Activated T-helper 17 cell treated with anti-CD3 and anti-CD28 coated beads, Interleukin-2, amount 50 U/mL, for 72 hours (primary cell): ENCODE measurements around the gene DLG2. TPM values are rescaled to one million over a fixed set of nuclear protein-coding genes. Genes with fewer than 3 reads are reported as not detected.

ENCODE experiments used
- ATAC-seq: fragments of 150-1000 bp; cut with Tn5 transposase; replicated peaks from 2 replicates; pipeline ENCODE4 v1.10.0; 2021; ENCODE audit warnings: mild to moderate bottlenecking, moderate library complexity
- H3K27ac Mint-ChIP-seq: one replicate; pipeline ENCODE4 v1.8.0; 2022; ENCODE audit warnings: mixed read lengths
- H3K27me3 Mint-ChIP-seq: one replicate; pipeline ENCODE4 v1.8.0; 2022; ENCODE audit warnings: mixed read lengths
- H3K36me3 Mint-ChIP-seq: one replicate; pipeline ENCODE4 v1.8.0; 2022; ENCODE audit warnings: low read depth, mild to moderate bottlenecking, mixed read lengths
- H3K4me1 Mint-ChIP-seq: one replicate; pipeline ENCODE4 v1.8.0; 2022; ENCODE audit warnings: mixed read lengths
- H3K4me3 Mint-ChIP-seq: one replicate; pipeline ENCODE4 v1.8.0; 2022; ENCODE audit warnings: mild to moderate bottlenecking, mixed read lengths
- H3K9me3 Mint-ChIP-seq: one replicate; pipeline ENCODE4 v1.8.0; 2022; ENCODE audit warnings: mixed read lengths
- total RNA-seq, 2 donors: library from RNA; stranded (reverse); gene quantifications; one replicate each; pipeline ENCODE4 v1.2.3, GENCODE V29; 2022

Gene DLG2
- total RNA-seq, 2 donors from 2014 or later, result 1.5 to 1.9 TPM

DNA sequence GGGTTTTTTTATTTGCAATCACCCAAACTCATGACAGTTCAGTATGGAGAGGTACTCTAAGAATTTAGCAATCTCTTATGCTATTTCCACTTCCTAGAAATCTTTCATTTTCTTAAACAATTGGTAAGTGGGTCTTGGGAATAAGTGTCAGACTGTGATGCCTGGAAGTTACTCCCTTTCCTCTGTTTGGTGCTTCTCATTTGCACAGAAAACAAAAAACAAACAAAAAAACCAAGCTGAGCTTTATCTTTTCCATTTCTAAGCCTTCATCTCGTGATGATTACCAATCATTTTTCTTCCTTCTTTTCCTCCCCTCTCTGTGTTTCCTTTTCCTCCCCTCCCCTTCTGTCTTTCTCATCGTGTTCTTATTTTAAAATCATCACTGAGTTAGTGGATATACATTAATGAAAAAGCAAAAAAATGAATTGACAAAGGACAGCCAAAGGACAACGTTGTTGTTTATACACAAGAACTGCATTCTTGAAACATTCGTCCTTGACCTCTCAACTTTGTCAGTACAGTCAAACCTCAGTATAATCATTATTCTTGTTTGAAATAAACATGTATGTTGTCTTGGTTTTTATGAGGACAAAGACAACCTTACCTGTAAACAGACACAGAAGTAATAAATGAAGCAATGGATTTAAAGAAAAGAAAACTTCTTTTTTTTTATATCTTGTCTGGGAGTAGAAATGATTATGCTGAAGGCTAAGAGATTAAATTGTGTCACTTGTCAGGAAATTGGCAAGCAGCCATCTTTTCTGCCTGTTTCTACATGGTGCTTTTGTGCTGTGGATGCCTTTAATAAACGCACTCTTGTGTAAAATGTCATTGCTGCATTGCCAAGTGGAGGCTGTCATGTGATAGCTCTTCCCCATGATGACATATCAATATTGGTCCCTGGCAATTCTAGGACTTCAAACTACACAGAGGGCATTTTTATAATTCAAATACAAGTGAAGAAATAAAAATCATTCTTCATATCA is 1537.8 kb downstream of the DLG2 start:
- no peak overlapping the region for H3K4me3 Mint-ChIP-seq
- ATAC-seq, result no peak
- H3K27ac Mint-ChIP-seq, result no peak overlapping the region
- no peaks in the 10 kb centered on the region for H3K27me3 Mint-ChIP-seq
- no peaks in the 10 kb centered on the region for H3K36me3 Mint-ChIP-seq
- peaks cover 16% of the 10 kb centered on the region for H3K9me3 Mint-ChIP-seq
- H3K4me1 Mint-ChIP-seq, result no peaks in the 10 kb centered on the region

DNA sequence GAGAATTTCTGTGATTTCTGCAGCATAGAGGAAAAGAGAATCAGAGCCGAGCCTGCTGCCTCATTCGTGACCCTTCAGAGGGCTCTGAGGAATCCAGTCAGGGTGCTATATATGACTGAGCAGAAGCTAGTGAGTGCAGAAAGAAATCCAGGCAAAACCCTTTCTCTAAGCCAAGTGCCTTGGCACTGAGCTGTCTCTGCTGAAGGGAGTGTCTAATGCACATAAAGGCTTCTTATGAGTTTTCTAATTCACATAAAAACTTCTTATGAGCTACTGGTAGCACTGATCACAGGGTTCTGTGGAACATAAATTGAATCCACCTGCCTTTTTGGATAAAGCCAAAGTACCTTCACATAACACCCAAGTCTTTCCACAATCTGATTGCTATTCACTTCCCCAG is 1555.3 kb downstream of the DLG2 start:
- Mint-ChIP-seq H3K27ac (no peak overlapping the region), H3K4me3 (no peak overlapping the region), H3K36me3 (no peaks in the 10 kb centered on the region), H3K27me3 (no peaks in the 10 kb centered on the region), H3K9me3 (peaks cover 26% of the 10 kb centered on the region), H3K4me1 (no peaks in the 10 kb centered on the region)
- ATAC-seq, result no peak

GRCh38 chr11:84069048-84069447 is 1558.1 kb downstream of the DLG2 start:
- Mint-ChIP-seq H3K36me3 (no peaks in the 10 kb centered on the region), H3K9me3 (peaks cover 23% of the 10 kb centered on the region), H3K4me1 (no peaks in the 10 kb centered on the region), H3K27me3 (no peaks in the 10 kb centered on the region), H3K27ac (no peak overlapping the region), H3K4me3 (no peak overlapping the region)
- ATAC-seq, result no peak

DNA sequence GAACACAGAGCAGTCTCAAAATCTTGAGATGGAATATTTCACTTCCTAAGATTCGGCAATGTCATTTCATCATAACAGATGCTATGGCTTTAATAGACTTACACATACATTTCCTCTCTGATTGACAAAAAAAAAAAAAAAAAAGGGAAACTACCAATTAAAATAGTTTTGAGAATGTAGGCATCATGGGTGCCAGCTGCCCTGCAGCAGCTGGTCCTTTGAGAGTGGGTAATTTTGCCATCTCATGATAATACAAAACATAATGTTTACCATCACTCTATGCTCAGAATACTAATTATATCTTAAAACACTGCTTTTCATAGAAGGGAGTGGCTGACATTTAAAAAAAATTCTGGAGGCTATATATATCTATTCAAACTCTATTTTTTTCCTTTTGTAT is 1565.4 kb downstream of the DLG2 start:
- no peak overlapping the region for H3K4me3 Mint-ChIP-seq
- ATAC-seq, result no peak
- no peak overlapping the region for H3K27ac Mint-ChIP-seq
- H3K4me1 Mint-ChIP-seq, result no peaks in the 10 kb centered on the region
- peaks cover 5% of the 10 kb centered on the region for H3K9me3 Mint-ChIP-seq
- H3K36me3 Mint-ChIP-seq, result no peaks in the 10 kb centered on the region
- H3K27me3 Mint-ChIP-seq, result no peaks in the 10 kb centered on the region

DNA sequence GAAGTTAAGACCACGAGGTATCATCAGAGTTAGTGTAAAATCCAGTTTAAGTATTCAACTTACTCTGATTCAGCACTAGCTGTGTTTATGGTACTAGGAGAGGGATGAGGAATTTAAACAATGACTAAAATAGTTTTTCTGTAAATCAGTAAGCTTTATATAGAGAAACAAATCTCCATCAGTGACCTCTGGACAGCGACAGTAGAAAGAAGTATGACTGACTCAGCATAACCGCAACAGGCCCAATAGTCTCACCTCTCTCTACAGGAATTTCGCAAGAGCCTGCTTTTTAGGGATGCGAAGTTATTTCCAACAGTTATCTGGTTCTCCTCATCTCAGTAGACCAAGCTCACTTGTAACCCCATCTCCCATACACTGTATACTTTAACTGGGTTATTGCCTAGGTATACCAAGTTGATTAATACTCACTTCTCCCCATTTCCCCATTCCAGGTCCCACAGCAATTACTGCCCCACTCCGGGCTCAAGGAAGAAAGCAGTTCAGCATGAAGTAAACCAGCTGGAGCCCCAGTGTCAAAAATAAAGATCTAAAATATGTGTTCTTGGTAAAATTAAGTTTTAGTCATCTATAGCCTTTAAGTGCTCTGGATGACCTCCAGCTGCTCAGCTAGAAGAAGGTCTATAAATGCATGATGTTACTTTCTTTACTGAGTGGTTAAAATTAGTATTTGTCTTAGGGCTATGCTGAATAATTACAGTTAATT is 1570.3 kb downstream of the DLG2 start:
- H3K27ac Mint-ChIP-seq, result no peak overlapping the region
- H3K4me3 Mint-ChIP-seq, result no peak overlapping the region
- peaks cover 18% of the 10 kb centered on the region for H3K9me3 Mint-ChIP-seq
- no peaks in the 10 kb centered on the region for H3K27me3 Mint-ChIP-seq
- H3K4me1 Mint-ChIP-seq, result no peaks in the 10 kb centered on the region
- no peak for ATAC-seq
- no peaks in the 10 kb centered on the region for H3K36me3 Mint-ChIP-seq

DNA sequence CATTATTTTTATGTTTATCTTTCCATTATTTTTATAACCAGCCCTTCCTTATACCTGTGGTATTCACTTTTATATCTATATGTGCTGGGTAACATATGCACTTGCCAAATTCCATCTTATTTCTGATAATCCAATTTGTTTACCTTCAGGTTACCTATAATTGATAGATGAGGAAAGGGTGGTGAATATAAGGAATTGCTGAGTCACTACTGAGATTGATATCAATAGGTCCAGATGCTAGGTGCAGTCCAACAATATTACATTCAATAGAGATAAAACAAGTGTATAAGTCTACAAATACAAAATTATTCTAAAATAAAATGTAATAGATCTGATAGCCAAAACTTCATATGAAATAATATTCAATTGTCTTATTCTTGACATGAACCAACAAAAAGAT is 1582.0 kb downstream of the DLG2 start:
- no peak for ATAC-seq
- no peak overlapping the region for H3K4me3 Mint-ChIP-seq
- H3K27ac Mint-ChIP-seq, result no peak overlapping the region

DNA sequence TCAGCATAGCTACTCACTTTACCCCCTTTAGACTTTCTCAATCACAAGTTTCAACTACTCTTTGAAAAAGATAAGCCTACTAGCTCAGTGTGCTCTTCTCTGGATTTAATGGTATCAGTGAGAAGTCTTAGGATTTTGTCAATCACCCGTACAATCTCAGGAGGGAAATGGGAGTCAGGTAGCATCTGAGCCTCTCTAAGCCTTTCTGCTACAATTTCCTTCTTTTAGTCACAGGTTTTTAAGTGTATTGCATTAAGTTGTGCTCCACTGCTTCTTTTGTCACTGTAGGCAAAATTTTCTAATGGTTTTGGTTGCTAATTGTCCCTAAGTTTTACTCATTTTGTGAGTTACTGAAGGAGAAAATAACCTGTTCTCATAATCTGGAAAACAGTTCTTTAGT is 1582.4 kb downstream of the DLG2 start:
- H3K36me3 Mint-ChIP-seq, result no peaks in the 10 kb centered on the region
- H3K27me3 Mint-ChIP-seq, result no peaks in the 10 kb centered on the region
- H3K27ac Mint-ChIP-seq, result no peak overlapping the region
- no peak overlapping the region for H3K4me3 Mint-ChIP-seq
- no peak for ATAC-seq
- no peaks in the 10 kb centered on the region for H3K4me1 Mint-ChIP-seq
- H3K9me3 Mint-ChIP-seq, result peaks cover 21% of the 10 kb centered on the region

More for the DNA sequence above, 1582.0 kb downstream of the DLG2 start:
- Mint-ChIP-seq H3K4me1 (no peaks in the 10 kb centered on the region), H3K36me3 (no peaks in the 10 kb centered on the region), H3K9me3 (peaks cover 24% of the 10 kb centered on the region), H3K27me3 (no peaks in the 10 kb centered on the region)

DNA sequence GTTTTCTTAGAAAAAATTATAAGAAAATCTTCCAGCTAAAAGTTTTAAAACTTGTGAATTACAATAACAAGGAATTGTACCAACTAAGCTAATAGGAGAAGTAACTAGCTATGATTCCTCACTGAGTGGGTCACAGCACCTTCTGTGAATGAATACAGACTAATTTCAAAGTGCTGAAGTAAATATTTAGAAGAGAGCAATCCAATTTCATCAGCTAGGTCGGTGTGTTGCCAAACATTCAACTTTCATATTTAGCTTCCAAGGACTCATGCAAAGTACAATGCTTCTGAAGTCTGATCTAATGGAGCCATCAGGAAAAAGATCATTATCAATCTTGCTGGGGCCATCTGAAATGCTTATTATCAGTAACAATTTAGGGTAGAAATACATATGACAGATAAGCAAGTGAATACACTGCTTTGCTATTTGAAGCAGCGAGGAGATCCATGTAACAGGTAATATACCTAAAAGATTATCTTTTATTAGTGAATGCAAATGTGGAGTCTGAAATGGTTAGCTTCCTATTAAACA is 1590.4 kb downstream of the DLG2 start:
- H3K4me1 Mint-ChIP-seq, result no peaks in the 10 kb centered on the region
- H3K27ac Mint-ChIP-seq, result no peak overlapping the region
- H3K9me3 Mint-ChIP-seq, result peaks cover 21% of the 10 kb centered on the region
- no peaks in the 10 kb centered on the region for H3K27me3 Mint-ChIP-seq
- H3K36me3 Mint-ChIP-seq, result no peaks in the 10 kb centered on the region
- ATAC-seq, result no peak
- no peak overlapping the region for H3K4me3 Mint-ChIP-seq

DNA sequence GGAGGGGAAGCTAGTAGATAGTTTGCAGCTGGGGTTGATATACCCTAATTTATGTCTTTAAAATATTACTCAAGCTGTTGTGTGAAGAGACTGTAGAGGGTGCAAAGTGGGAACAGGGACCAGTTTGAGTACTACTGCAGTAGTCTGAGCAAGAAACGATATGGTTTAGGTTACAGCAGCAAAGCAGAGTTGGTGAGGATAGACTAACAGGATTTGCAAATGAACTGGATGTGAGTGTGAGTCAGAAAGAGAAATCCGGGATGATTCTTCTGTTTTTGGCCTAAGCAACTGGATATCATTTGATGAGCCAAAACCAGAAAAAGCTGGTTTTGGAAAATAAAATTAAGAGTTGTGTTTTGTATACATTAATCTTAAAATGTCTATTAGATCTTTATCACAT is 1591.5 kb downstream of the DLG2 start:
- ATAC-seq, result no peak
- Mint-ChIP-seq H3K36me3 (no peaks in the 10 kb centered on the region), H3K4me1 (no peaks in the 10 kb centered on the region), H3K27me3 (no peaks in the 10 kb centered on the region), H3K9me3 (peaks cover 28% of the 10 kb centered on the region), H3K4me3 (no peak overlapping the region), H3K27ac (no peak overlapping the region)

- Mint-ChIP-seq H3K4me1 (no peaks in the 10 kb centered on the region), H3K4me3 (no peak overlapping the region), H3K27ac (no peak overlapping the region), H3K36me3 (no peaks in the 10 kb centered on the region), H3K9me3 (peaks cover 32% of the 10 kb centered on the region), H3K27me3 (no peaks in the 10 kb centered on the region)
- ATAC-seq, result no peak
Observed at GRCh38 chr11:84034484-84034883, 1592.7 kb downstream of the DLG2 start.

GRCh38 chr11:84024266-84024665 is 1602.9 kb downstream of the DLG2 start:
- H3K4me1 Mint-ChIP-seq, result no peaks in the 10 kb centered on the region
- H3K9me3 Mint-ChIP-seq, result peaks cover 7% of the 10 kb centered on the region
- H3K27ac Mint-ChIP-seq, result no peak overlapping the region
- H3K27me3 Mint-ChIP-seq, result no peaks in the 10 kb centered on the region
- no peaks in the 10 kb centered on the region for H3K36me3 Mint-ChIP-seq
- no peak overlapping the region for H3K4me3 Mint-ChIP-seq
- no peak for ATAC-seq

DNA sequence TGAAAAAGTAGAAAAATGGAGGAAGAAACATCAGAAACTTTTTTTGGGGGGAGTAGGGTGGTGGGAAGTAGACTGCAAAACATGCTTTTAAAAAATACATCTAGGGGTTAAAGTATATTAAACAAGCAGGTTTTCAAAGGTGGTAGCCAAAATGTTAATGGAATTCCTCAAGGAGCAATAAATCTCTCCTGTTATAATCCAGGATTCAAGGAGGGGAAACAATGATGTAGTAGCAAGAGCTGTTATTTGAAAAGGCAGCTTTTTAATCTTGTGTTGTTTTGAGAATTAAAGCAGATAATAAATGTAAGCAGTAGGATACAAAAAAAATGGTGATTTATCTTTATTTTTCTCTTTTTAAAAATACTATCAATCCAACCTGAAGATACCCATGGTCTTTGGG is 1604.4 kb downstream of the DLG2 start:
- no peaks in the 10 kb centered on the region for H3K27me3 Mint-ChIP-seq
- no peak overlapping the region for H3K4me3 Mint-ChIP-seq
- no peaks in the 10 kb centered on the region for H3K36me3 Mint-ChIP-seq
- no peaks in the 10 kb centered on the region for H3K4me1 Mint-ChIP-seq
- H3K9me3 Mint-ChIP-seq, result peaks cover 11% of the 10 kb centered on the region
- no peak overlapping the region for H3K27ac Mint-ChIP-seq
- ATAC-seq, result no peak

GRCh38 chr11:84022201-84022600 is 1604.9 kb downstream of the DLG2 start:
- no peak for ATAC-seq
- Mint-ChIP-seq H3K36me3 (no peaks in the 10 kb centered on the region), H3K4me3 (no peak overlapping the region), H3K27me3 (no peaks in the 10 kb centered on the region), H3K4me1 (no peaks in the 10 kb centered on the region), H3K27ac (no peak overlapping the region), H3K9me3 (peaks cover 11% of the 10 kb centered on the region)

DNA sequence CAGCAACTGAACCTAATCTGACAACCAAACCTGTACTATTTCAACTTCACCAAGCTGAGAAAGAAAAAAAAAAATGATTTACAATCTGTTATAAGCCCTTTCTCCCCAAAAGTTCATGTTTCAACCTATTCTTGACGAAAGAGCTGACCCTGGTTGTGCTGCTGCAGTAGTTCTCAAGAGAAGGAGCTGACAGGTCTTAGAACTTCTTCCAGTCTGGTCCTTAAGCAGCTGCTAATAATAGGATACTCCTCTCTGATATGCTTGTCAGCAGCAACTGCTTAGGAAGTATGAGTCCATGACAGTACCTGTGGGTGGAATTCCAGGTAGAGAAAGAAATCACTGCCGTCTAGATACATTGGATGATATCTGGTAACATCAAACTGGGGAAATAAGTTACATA is 1605.9 kb downstream of the DLG2 start:
- no peak for ATAC-seq
- Mint-ChIP-seq H3K36me3 (no peaks in the 10 kb centered on the region), H3K27me3 (no peaks in the 10 kb centered on the region), H3K4me3 (no peak overlapping the region), H3K27ac (no peak overlapping the region), H3K4me1 (no peaks in the 10 kb centered on the region), H3K9me3 (peaks cover 11% of the 10 kb centered on the region)
